Immature natural killer cell (primary cell): ENCODE data around the gene BMERB1. TPM values are rescaled to one million over a fixed set of nuclear protein-coding genes. Genes with fewer than 3 reads are reported as not detected.
"Not testable (repeated sequence)": the region's sequence is repeated elsewhere in the genome, so short reads cannot be mapped to it uniquely, and the experiment has no call there.

Experiments
- DNase-seq, 3 donors: peaks; one replicate each; pipeline ENCODE4 v3.0.0; 2022; ENCODE audit warnings: mixed read lengths in 1 of 3
- H3K27ac Mint-ChIP-seq, 6 donors: one replicate each; pipeline ENCODE4 v1.8.0; 2020; ENCODE audit warnings: mixed read lengths in 6 of 6, mild to moderate bottlenecking in 5 of 6, inconsistent platforms in 4 of 6, moderate library complexity in 3 of 6
- H3K27me3 Mint-ChIP-seq, 3 donors: one replicate each; pipeline ENCODE4 v1.8.0; 2020 to 2021; ENCODE audit warnings: low read depth in 3 of 3, mild to moderate bottlenecking in 3 of 3, mixed read lengths in 3 of 3, moderate library complexity in 3 of 3, inconsistent platforms in 1 of 3
- H3K36me3 Mint-ChIP-seq, 3 donors: one replicate each; pipeline ENCODE4 v1.8.0; 2020; ENCODE audit warnings: mixed read lengths in 3 of 3, inconsistent platforms in 2 of 3, mild to moderate bottlenecking in 2 of 3
- H3K4me1 Mint-ChIP-seq, 2 donors: one replicate each; pipeline ENCODE4 v1.8.0; 2020; ENCODE audit warnings: inconsistent platforms in 2 of 2, mild to moderate bottlenecking in 2 of 2, mixed read lengths in 2 of 2, moderate library complexity in 1 of 2
- H3K4me3 Mint-ChIP-seq, 5 donors: one replicate each; pipeline ENCODE4 v1.8.0; 2020; ENCODE audit warnings: mild to moderate bottlenecking in 5 of 5, mixed read lengths in 5 of 5, inconsistent platforms in 3 of 5, moderate library complexity in 3 of 5
- H3K9me3 Mint-ChIP-seq, 6 donors: one replicate each; pipeline ENCODE4 v1.8.0; 2020; ENCODE audit warnings: mild to moderate bottlenecking in 6 of 6, mixed read lengths in 6 of 6, inconsistent platforms in 4 of 6, moderate library complexity in 3 of 6
- polyA plus RNA-seq, 3 donors: library from polyadenylated mRNA; unstranded; fragments of 300-500 nt; fragmentation: Illumina TruSeq; gene quantifications; one replicate each; pipeline ENCODE4 v1.2.3, GENCODE V29; 2021

Gene BMERB1
- polyA plus RNA-seq, 3 donors from 2014 or later, result 1.9 to 4.4 (median 3.0) TPM

GRCh38 chr16:15404792-15405191 lies 29.6 kb upstream of the BMERB1 start:
- H3K36me3 Mint-ChIP-seq, result no peaks in the 10 kb centered on the region

GRCh38 chr16:15407756-15408155 lies 26.6 kb upstream of the BMERB1 start:
- H3K27ac Mint-ChIP-seq, H3K4me1 Mint-ChIP-seq, H3K4me3 Mint-ChIP-seq, H3K36me3 Mint-ChIP-seq, H3K9me3 Mint-ChIP-seq, DNase-seq, H3K27me3 Mint-ChIP-seq: not testable (repeated sequence)

More at GRCh38 chr16:15404792-15405191, 29.6 kb upstream of the BMERB1 start:
- H3K4me1 Mint-ChIP-seq, result no peaks in the 10 kb centered on the region
- peaks cover 0 to 3% (median 0%) of the 10 kb centered on the region in 3 donors for H3K27me3 Mint-ChIP-seq
- H3K9me3 Mint-ChIP-seq, result no peaks in the 10 kb centered on the region
- H3K27ac Mint-ChIP-seq, result no peak overlapping the region
- DNase-seq, result no peak
- no peak overlapping the region for H3K4me3 Mint-ChIP-seq

- not testable (repeated sequence) for DNase-seq, H3K4me3 Mint-ChIP-seq, H3K9me3 Mint-ChIP-seq, H3K36me3 Mint-ChIP-seq, H3K27me3 Mint-ChIP-seq, H3K4me1 Mint-ChIP-seq
- peak overlapping the region in 1 of 6 donors; percentile 40 for H3K27ac Mint-ChIP-seq
Measured at GRCh38 chr16:15409476-15409875, 24.9 kb upstream of the BMERB1 start.

- H3K9me3 Mint-ChIP-seq, result no peaks in the 10 kb centered on the region
- peaks cover 0 to 8% (median 6%) of the 10 kb centered on the region in 3 donors for H3K27me3 Mint-ChIP-seq
- H3K4me1 Mint-ChIP-seq, result no peaks in the 10 kb centered on the region
- H3K4me3 Mint-ChIP-seq, result no peak overlapping the region
- H3K36me3 Mint-ChIP-seq, result no peaks in the 10 kb centered on the region
- H3K27ac Mint-ChIP-seq, result no peak overlapping the region
- DNase-seq, result no peak
Measured at GRCh38 chr16:15415511-15415985, 18.8 kb upstream of the BMERB1 start.

- Mint-ChIP-seq H3K27me3 (peaks cover 2 to 7% (median 5%) of the 10 kb centered on the region in 3 donors), H3K4me1 (no peaks in the 10 kb centered on the region), H3K4me3 (no peak overlapping the region), H3K9me3 (no peaks in the 10 kb centered on the region), H3K36me3 (no peaks in the 10 kb centered on the region), H3K27ac (no peak overlapping the region)
- no peak for DNase-seq
Measured at GRCh38 chr16:15417197-15417596, 17.2 kb upstream of the BMERB1 start.

- H3K4me1 Mint-ChIP-seq, result no peaks in the 10 kb centered on the region
- no peak overlapping the region for H3K27ac Mint-ChIP-seq
- no peak for DNase-seq
- H3K9me3 Mint-ChIP-seq, result no peaks in the 10 kb centered on the region
- H3K27me3 Mint-ChIP-seq, result peaks cover 2 to 11% (median 5%) of the 10 kb centered on the region in 3 donors
- no peak overlapping the region for H3K4me3 Mint-ChIP-seq
- no peaks in the 10 kb centered on the region for H3K36me3 Mint-ChIP-seq
Measured at GRCh38 chr16:15418206-15418605, 16.2 kb upstream of the BMERB1 start.

- DNase-seq, H3K27ac Mint-ChIP-seq, H3K9me3 Mint-ChIP-seq, H3K4me1 Mint-ChIP-seq, H3K36me3 Mint-ChIP-seq, H3K4me3 Mint-ChIP-seq: not testable (repeated sequence)
- H3K27me3 Mint-ChIP-seq, result peaks cover 2 to 15% (median 9%) of the 10 kb centered on the region in 3 donors
Measured at GRCh38 chr16:15421696-15422095, 12.7 kb upstream of the BMERB1 start.

- DNase-seq, result no peak
- no peaks in the 10 kb centered on the region for H3K4me1 Mint-ChIP-seq
- no peaks in the 10 kb centered on the region for H3K36me3 Mint-ChIP-seq
- H3K4me3 Mint-ChIP-seq, result no peak overlapping the region
- peaks cover 2 to 15% (median 9%) of the 10 kb centered on the region in 3 donors for H3K27me3 Mint-ChIP-seq
- no peaks in the 10 kb centered on the region for H3K9me3 Mint-ChIP-seq
- H3K27ac Mint-ChIP-seq, result no peak overlapping the region
Measured at GRCh38 chr16:15422222-15422621, 12.2 kb upstream of the BMERB1 start.

- no peaks in the 10 kb centered on the region for H3K36me3 Mint-ChIP-seq
- H3K27ac Mint-ChIP-seq, result no peak overlapping the region
Measured at GRCh38 chr16:15425861-15426260, 8.5 kb upstream of the BMERB1 start.

GRCh38 chr16:15426796-15427195 lies 7.6 kb upstream of the BMERB1 start:
- no peaks in the 10 kb centered on the region for H3K9me3 Mint-ChIP-seq
- DNase-seq, result no peak
- no peak overlapping the region for H3K27ac Mint-ChIP-seq
- no peaks in the 10 kb centered on the region for H3K36me3 Mint-ChIP-seq
- no peak overlapping the region for H3K4me3 Mint-ChIP-seq
- H3K4me1 Mint-ChIP-seq, result peaks cover 0 to 2% of the 10 kb centered on the region in 2 donors
- H3K27me3 Mint-ChIP-seq, result peaks cover 0 to 12% (median 10%) of the 10 kb centered on the region in 3 donors

More at GRCh38 chr16:15425861-15426260, 8.5 kb upstream of the BMERB1 start:
- Mint-ChIP-seq H3K4me1 (peaks cover 0 to 2% of the 10 kb centered on the region in 2 donors), H3K4me3 (no peak overlapping the region), H3K27me3 (peaks cover 2 to 10% (median 9%) of the 10 kb centered on the region in 3 donors), H3K9me3 (no peaks in the 10 kb centered on the region)
- DNase-seq, result no peak

- peaks cover 0 to 10% (median 4%) of the 10 kb centered on the region in 3 donors for H3K27me3 Mint-ChIP-seq
- peak overlapping the region in 2 of 6 donors; percentile 19 to 31 for H3K27ac Mint-ChIP-seq
- H3K4me1 Mint-ChIP-seq, result peaks cover 0 to 2% of the 10 kb centered on the region in 2 donors
- DNase-seq, result peak; percentile 32 to 52 (median 38)
- H3K36me3 Mint-ChIP-seq, result no peaks in the 10 kb centered on the region
- no peaks in the 10 kb centered on the region for H3K9me3 Mint-ChIP-seq
- no peak overlapping the region for H3K4me3 Mint-ChIP-seq
Measured at GRCh38 chr16:15427648-15428239, 6.6 kb upstream of the BMERB1 start.

GRCh38 chr16:15430884-15431283 lies 3.5 kb upstream of the BMERB1 start:
- not testable (repeated sequence) for H3K27ac Mint-ChIP-seq, H3K27me3 Mint-ChIP-seq, H3K9me3 Mint-ChIP-seq, H3K36me3 Mint-ChIP-seq, H3K4me3 Mint-ChIP-seq, DNase-seq
- peaks cover 16% of the 10 kb centered on the region in 2 donors for H3K4me1 Mint-ChIP-seq

- no peaks in the 10 kb centered on the region for H3K36me3 Mint-ChIP-seq
- peaks cover 0 to 6% (median 2%) of the 10 kb centered on the region in 3 donors for H3K27me3 Mint-ChIP-seq
- H3K9me3 Mint-ChIP-seq, result no peaks in the 10 kb centered on the region
- peak overlapping the region in 4 of 5 donors; percentile 67 to 82 (median 77) for H3K4me3 Mint-ChIP-seq
- H3K27ac Mint-ChIP-seq, result peak overlapping the region in 1 of 6 donors; percentile 64
- peaks cover 14 to 18% of the 10 kb centered on the region in 2 donors for H3K4me1 Mint-ChIP-seq
- no peak for DNase-seq
Measured at GRCh38 chr16:15434079-15434424, 336 bp upstream of the BMERB1 start.

GRCh38 chr16:15435216-15435864 lies 952 bp downstream of the BMERB1 start:
- Mint-ChIP-seq H3K4me3 (peak overlapping the region; percentile 63 to 86 (median 77)), H3K4me1 (peaks cover 14 to 18% of the 10 kb centered on the region in 2 donors), H3K36me3 (no peaks in the 10 kb centered on the region), H3K27me3 (peaks cover 0 to 11% (median 5%) of the 10 kb centered on the region in 3 donors), H3K27ac (peak overlapping the region in 2 of 6 donors; percentile 18 to 80), H3K9me3 (no peaks in the 10 kb centered on the region)
- no peak for DNase-seq
